Peyer's patch (tissue), 4 donors: Measurements from ENCODE around the gene NPDC1.

Source experiments
- CTCF ChIP-seq, 6 experiments: fragments of 450-650 bp in 4 of 6; fragments of 200-600 bp in 2 of 6; sonication (generic) in 1 of 6; IDR thresholded peaks; one replicate each; pipeline ENCODE4 v1.5.1; 2017 to 2019; ENCODE audit warnings: antibody characterized with exemption in 6 of 6, mild to moderate bottlenecking in 3 of 6, moderate library complexity in 1 of 6
- POLR2A ChIP-seq, 2 donors: fragments of 450-650 bp; IDR thresholded peaks; one replicate each; pipeline ENCODE4 v1.5.1; 2017; ENCODE audit warnings: antibody characterized with exemption in 2 of 2, mild to moderate bottlenecking in 2 of 2, moderate library complexity in 2 of 2

- TF ChIP-seq CTCF (IDR thresholded peaks at IDR 0.05) (no peak), POLR2A (IDR thresholded peaks at IDR 0.05) (no peak)
These were observed 32.4 kb downstream of the NPDC1 start for GRCh38 chr9:137013571-137013940.
